HG03196 (cell line): Measurements from ENCODE around the gene POLR3K.

Source experiments
- ATAC-seq: cut with Tn5 transposase; IDR thresholded peaks from one replicate; pipeline ENCODE4 v1.9.1; 2021; ENCODE audit not compliant: unreplicated experiment

POLR3K gene

DNA sequence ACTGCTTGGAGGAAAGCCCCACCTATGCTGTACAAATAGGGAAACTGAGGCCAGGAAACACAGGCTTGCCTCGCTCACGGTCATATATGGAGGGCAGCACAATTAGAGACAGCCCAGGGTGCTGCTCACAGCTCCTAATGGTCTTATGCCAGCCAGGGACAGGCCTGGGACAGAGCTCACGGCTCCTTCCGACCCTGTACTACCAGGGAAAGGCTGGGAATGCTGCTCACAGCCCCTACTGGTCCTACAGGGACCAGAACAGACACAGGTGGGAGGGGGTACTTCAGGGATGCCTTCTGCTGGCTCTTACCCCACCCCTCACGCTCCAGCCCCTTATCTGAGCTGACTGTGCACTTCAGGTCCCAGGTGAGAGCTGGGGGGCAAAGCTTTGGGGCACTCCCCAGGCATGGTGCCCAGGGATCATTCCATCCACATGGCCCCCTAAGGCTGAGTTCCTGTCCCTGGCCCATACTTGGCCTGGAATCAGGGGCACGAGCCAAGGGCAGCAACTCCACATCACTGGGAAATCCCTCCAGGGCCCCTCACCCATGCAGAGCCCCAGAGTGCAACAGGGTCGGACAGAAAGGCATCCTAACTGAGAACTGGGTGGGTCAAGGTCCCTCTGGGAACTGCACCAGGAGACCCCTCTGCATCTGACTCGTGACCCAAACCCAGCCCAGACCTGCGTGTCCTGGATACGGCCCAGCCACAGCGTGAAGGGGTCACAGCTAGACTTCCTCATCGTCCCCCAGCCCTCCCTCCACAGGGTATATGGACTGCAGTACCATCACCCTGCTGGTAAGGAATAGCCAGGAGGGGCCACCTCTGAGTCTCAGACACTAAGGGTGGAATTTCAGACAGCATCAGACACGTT lies 13.1 kb upstream of the POLR3K start:
- no peak for ATAC-seq

DNA sequence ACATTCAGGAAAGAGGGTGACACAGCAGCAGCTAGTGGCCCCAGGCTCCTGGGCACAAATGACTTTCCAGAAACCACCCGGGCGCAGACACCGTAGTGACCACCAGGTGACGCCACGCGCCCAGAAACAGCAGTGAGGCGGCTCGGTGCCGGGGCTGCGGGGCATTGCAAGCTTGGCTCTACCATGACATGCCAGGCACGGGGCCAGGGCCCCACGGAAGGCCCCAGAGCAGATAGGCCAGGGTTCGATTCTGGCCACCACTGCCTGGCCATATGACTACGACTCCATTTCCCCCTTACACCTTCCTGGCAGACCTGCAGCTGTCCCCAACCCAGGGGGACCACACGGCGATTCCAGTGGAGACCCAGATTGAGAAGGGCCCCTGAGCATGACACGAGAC lies 12.3 kb upstream of the POLR3K start:
- no peak for ATAC-seq

DNA sequence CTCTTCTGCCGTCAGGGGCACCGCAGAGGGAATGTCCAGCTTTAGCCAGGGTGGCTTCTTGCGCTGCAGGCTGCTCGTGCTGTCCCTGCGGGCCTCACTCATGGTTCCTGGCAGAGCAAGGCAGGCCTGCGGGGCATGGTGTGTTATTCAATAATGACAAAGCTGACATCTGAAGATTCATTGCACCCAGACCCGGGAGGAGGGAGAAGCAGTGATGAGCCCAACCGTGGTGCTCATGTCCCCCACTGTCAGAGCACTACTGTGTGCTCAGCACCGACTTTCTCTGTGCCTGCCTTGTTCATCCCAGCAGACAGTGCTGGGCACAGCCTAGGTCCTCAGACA lies 11.5 kb upstream of the POLR3K start:
- ATAC-seq = no peak

DNA sequence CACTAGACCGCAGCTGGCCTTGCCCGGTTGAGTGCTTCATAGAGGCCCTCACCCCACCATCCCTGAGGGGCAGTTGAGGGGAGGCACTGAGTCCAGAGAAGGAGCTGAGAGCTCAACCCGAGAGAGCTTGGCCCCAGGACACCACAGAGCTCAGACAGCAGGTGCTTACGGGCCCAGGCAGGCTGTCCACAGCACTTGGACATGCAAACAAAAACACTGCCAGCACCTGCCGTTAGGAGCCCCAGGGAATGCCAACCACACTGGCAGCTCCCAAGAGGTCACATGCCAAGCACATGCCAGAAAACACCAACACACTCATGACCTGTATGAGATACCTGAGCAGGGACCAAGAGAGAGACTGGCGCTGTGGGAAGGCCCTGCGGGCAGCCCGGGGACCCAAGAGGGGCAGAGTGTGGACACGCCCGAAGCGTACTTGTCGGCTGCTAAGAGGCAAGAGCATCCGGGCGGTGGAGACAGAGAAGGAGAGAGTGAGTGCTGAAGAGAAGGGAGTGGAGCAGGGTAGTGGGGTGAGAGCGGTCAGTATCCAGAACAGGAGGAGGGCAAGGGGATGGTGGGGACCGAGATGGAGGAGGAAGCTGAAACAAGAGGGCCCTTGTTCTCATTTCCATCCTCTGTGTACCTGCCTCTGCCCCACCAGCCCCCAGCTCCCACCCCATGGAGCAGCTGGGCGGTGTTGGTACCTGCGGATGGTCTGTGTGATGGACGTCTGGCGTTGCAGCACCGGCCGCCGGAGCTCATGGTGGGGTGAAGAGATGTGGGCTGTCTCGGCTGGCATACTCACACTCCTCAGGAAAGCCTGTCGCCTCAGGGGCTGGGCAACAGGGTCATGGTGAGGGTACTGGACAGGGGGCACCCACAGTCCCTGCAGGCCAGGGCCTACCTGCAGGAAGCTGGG lies 10.8 kb upstream of the POLR3K start:
- no peak for ATAC-seq

DNA sequence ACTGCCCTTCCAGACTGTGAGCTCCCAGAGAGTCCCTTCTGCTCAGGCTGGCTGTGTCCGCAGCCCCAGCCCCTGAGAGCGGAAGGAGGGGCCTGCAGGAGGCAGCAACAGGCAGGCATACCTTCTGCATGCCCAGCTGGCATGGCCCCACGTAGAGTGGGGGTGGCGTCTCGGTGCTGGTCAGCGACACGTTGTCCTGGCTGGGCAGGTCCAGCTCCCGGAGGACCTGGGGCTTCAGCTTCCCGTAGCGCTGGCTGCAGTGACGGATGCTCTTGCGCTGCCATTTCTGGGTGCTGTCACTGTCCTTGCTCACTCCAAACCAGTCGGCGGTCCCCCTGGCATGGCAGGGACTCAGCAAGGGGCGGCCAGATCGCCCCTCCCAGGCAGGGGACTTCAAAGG lies 10.1 kb upstream of the POLR3K start:
- ATAC-seq = no peak

DNA sequence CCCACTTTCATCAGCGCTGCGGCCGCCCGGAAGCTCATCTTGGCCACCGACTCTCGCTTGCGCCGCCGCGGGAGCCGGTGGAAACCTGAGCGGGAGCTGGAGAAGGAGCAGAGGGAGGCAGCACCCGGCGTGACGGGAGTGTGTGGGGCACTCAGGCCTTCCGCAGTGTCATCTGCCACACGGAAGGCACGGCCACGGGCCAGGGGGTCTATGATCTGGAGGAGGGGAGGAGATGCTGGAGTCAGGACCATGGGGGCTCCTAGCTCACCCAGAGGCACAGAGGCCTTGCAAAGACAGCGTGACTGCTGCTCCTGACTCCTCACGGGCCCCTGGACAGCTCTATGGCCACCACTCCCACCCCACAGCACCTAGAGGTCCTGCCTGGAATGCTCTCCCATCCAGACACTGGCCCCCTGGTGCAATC lies 9.6 kb upstream of the POLR3K start:
- no peak for ATAC-seq

DNA sequence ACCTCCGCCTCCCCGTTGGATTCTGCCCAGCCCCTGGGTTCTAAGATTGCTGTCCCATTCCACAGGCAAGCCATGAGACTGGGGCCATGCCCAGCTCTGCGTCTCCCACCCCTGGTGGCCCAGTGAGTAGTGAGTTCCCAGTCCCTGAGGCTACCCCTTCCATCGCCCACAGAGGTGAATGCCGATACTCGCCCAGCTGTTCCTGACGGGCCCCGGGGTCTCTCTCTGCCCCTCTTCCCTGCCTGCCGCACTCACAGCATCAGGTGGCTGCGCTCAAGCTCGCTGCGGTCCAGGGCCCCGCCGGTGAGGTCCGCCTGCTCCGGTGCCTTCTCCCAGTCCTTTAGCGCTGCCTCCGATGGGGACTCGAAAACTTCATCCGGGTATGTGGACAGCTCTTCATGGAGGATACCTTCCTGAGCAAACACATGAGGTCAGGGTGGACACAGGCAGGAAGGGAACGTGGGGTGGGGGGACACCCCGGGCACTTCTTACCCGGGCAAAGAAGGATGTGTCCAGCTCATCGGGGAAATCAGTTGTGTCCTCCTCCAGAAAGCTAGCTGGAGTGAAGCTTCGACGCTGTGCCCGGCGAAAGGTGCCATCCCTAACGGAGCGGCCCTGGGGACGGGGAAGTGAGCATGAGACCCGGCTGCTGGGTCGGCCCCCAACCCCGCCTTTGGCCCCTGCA lies 9.0 kb upstream of the POLR3K start:
- no peak for ATAC-seq

DNA sequence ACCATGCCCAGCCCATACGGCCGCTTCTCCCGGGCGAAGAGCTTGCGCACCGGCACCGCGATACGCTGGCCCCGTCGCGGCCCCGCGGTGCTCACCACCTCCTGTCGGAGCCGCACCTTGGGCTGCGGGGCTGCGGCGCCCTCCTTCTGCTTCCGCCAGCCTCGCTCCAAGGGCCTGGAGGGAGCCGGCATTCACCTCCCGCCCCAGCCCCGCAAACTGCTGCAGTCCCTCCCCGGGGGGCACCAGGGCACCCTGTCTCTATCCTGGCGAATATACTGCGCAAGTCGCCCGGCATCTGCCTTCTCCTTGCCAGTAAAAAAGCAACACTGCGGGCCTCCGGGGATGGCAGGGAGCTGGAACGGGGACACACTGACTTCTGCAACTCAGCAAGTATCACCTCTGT lies 8.5 kb upstream of the POLR3K start:
- ATAC-seq = no peak

DNA sequence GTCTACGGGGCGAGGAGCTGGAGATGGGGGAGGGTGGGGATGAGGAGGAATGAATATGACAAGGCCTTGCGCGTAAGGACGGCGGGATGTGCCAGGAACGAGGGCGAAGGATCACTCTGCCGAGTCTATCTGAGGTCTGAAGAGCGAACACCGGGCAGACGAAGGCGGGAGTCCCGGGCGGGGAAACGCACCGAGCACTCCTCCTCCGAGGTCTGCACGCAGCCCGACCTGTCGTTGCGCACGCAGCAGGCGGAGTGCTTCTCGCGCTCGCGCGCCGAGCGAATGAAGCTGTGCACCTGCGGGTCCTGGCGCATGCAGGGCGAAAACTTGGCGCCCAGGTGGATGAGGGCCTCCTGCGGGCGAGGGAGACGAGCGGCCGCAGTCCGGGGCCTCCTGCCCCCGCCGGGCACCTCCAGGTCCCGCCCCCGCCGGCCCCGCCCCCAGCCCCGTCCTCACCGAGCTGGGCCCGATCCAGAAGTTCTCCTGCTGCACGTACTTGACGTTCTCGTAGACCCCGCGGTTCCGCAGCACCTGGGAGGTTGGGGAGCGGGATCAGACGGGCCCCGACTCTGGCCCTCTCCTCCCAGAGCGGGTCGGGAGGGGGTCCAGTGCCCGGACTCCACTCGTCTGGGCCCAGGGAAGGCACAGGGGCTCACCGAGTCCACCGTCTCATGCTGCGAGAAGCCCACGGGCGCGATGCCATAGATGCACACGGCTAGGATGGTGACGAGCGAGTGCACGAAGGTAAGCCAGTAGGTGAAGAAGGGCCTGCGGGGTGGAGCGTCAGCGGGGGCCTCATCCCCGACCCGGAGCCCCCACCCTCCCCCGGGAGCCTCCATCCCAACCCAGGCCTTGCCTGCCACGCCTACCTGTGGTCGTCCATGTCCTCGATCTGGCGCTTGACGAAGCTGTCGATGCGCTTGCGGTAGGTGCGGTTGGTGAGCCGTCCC lies 7.8 kb upstream of the POLR3K start:
- no peak for ATAC-seq

DNA sequence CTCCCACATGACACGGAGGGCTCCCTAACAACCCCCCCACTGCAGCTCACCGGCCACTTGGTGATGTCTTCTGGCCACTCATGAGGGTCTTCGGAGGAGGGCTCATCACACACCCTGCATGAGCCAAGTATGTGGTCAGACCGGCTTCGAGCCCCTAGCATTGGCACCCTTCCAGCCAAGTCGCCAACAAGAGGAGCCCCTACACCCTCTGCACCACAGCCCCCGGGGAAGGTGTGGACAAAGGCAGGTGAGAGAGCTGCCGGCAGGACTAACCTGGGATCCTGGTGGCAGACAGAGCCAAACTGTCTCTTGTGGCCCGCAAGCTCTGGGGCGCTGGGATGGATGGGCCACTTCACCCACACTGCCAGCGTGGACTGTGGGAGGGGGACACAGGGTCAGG lies 6.8 kb upstream of the POLR3K start:
- no peak for ATAC-seq

DNA sequence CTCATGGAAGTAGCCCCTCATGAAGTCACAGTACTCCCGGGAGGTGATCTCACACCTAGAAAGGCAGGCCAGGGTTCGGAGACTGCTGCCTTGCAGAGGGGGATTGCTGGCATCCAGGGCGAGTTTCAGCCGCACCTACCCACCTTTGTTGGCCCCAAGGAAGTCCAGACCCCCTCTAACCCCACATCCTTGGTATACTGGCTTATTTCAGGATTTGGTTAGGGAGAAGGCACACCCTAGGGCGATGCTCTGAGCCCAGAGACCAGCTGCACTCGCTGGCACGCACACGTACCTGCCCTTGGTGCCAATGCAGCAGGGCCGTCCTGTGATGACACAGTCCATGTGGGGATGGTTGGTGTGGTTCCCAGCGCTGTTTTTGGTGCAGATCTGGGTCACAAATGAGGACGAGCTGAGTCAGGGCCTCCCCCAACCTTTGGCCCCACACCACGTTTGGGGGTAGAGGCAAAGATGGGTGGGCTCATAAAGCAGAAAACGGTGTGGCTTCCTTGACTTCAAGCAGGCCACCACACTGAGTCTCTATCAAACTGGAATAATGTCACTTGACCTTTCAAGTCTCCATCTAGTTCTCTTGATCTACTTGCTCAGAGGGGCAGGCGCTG lies 6.1 kb upstream of the POLR3K start:
- ATAC-seq = no peak

DNA sequence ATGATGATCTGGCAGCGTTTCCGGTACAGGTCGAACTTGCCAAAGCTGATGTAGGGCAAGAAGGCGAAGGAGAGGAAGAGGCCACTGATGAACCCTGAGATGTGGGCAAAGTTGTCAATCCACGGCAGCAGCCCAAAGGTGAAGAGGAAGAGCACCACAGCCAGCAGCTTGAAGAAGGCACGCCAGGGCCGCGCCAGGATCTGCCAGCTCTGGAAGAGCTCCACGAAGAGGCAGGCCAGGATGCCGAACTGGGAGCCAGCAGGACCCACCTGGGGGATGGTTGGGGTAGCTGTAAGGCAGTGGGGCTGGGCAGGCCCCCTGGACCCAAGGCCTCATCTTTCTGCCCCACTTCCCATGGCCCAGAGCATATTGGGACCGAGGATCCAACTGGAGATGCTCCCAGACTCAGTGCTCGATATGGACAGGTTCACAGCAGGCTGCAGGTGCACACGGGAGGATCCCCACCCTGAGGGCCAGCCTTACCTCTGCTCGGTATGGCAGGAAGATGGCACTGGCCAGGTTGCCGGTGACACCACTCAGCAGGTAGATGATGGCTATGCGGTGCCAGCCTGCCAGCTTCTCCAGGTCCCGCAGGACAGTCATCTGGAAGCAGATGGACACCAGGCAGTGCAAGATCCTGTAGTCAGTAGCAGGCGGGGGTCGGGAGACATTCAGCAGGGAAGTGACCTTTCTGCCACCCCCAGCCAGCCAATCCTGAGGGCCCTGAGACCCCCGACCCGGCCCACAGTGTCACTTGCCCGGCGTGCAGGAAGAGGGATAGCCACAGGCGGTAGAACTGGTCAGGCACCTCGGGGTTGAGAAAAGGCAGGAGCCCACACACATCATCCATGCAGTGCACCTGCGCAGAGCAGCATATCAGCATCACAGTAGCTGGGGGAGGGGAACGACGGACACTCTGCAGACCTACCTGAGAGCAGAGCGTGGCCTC lies 5.4 kb upstream of the POLR3K start:
- no peak for ATAC-seq

DNA sequence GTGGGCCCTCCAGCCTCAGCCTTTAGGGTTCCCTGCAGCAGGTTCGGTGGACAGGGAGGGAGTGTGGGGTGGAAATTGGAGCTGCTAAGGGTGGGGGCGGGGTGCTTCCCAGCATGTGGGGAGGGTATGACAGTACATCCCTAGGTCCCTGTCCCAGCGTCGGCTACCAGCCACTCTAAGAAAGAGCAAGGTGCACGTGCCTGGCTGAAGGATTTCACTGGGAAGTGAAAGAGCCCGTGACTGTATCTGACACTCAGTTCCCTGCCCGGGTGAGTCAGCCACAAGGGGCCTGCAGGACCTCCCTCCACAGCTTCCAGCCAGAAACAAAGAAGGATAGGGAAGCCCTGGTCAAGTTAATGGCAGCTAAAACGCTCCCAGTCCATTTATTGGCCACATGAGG lies 4.3 kb upstream of the POLR3K start:
- no peak for ATAC-seq

DNA sequence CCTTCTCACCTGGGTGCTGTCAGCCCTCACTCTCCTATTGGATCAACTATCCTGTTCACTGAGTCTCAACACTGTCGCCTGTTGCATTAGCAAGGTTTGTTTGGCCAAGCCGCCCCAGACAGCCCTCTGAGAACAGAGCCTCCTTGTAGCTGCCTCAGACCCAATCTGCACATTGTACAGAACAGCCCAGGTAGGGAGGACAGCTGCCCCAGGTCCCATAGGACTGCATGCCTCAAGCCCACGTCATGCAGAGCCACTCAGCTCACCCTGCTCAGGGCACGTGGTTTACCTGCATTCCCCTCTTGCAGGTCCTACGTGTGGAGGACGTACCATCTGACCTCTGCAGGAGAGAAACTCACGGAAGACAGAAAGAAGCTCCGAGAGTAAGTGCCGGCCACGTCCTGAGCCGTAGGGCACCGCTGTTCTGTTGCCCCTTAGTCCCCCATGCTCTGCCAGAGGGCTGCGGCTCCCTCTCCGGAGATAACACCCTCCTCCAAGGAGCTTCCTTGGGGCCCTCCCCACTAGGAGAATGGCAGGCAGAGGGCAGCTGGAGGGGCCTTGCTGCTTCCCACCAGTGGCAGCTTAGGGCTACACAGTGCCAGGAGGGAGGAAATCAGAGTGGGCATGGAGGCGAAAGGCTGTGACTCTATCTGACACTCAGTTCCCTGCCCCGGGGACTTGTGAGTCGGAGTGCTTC lies 3.0 kb upstream of the POLR3K start:
- ATAC-seq = no peak

DNA sequence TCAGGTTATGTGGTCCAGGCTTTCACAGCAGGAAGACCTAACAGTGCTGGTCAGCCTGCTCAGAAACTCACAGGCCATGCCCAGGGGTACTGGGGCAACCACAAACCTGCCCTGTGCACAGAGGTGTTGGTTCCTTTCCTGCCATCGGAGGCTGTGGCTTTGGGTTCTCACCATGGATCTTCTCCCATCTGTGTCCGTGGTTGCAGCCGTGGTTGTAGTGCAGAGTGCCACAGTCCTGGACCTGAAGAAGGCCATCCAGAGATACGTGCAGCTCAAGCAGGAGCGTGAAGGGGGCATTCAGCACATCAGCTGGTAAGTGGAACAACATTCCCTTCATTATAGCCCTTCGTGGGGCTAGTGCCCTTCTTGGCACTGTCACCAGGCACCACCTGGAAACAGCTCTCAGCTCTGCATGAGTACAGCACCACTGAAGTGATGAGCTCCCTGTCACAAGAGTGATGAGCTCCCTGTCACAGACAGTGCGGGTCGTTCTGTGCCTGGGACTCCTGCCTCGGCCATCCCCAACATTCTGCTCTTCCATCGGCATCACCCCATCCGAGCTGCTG lies 2.2 kb upstream of the POLR3K start:
- ATAC-seq = no peak

DNA sequence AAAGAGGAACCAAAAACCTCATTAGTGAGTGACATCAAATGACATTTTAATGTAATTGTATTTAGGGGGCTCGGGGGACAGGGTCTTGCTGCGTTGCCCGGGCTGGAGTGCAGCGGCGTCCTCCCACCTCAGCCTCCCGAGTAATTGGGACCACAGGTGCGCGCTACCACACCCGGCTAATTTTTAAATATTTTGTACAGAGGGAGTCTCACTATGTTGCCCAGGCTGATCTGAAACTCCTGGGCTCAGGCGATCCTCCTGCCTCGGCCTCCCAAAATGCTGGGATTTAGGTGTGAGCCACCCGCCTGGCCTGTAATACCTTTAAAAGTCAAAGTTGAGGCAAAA lies 801 bp upstream of the POLR3K start:
- no peak for ATAC-seq

DNA sequence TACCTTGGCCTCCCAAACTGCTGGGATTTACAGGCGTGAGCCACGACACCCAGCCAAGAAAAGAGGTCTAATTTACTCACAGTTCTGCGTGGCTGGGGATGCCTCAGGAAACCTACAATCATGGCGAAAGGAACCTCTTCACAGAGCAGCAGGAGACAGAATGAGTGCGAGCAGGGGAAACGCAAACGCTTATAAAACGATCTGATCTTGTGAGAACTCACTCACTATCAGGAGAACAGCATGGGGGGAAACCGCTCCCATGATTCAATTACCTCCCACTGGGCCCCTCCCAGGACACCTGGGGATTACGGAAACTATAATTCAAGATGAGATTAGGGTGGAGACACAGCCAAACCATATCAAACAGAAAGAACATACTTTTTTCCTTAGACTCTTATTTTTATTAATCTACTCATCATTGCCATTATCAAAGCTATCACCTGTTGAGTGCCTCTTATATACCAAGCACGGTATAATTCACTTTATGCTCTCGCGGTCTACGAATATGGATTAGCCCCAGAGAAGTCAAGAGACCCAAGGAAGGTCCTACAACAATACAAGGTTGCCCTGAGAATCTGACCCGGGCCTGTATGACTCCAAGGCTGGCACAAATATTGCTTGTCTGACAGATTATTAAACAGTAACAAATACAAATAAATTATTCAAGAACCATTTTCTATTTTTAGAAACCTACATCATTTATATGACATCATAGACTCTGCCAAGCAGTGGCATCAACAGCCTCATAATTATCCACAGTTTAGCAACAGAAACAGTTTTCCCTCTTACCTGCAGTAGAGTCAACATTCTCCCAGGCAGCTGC lies 2.4 kb downstream of the POLR3K start:
- no peak for ATAC-seq
